ENCODE data around the gene CPD. TPM values are rescaled to one million over a fixed set of nuclear protein-coding genes. Genes with fewer than 3 reads are reported as not detected.
A peak's percentile ranks its signal among the peaks of the same experiment; 100 is the strongest.

The CPD gene
- total RNA-seq, 6 donors from 2014 or later, result 49.4 to 132 (median 104) TPM

- ATAC-seq (ENCODE audit: low FRiP score in 2 of 2) (no peak), DNase-seq (no peak)
- WGBS, 2 donors, result 67 to 75% methylated on average over 2 of the region's 2 CpGs
- Histone ChIP-seq H3K36me3 (peaks cover 0 to 14% (median 4%) of the 10 kb centered on the region in 4 donors), H3K4me1 (peaks cover 20 to 56% (median 38%) of the 10 kb centered on the region in 4 donors), H3K27me3 (no peaks in the 10 kb centered on the region), H3K27ac (peak overlapping the region in 1 of 4 donors; percentile 92), H3K4me3 (peak overlapping the region in 2 of 4 donors; percentile 72 to 95), H3K9me3 (no peaks in the 10 kb centered on the region)
- no peak for TF ChIP-seq EP300 (IDR thresholded peaks at IDR 0.05)
- no peak for TF ChIP-seq POLR2A (IDR thresholded peaks at IDR 0.05)
- TF ChIP-seq CTCF (IDR thresholded peaks at IDR 0.05), result no peak
- TF ChIP-seq POLR2AphosphoS5 (IDR thresholded peaks at IDR 0.05), result no peak
These were observed 2.6 kb downstream of the CPD start for GRCh38 chr17:30381340-30381659.

- DNase-seq, result no peak
- Histone ChIP-seq H3K4me3 (peak overlapping the region in 1 of 4 donors; percentile 7), H3K27me3 (no peaks in the 10 kb centered on the region), H3K36me3 (peaks cover 0 to 25% (median 5%) of the 10 kb centered on the region in 4 donors), H3K9me3 (no peaks in the 10 kb centered on the region), H3K27ac (no peak overlapping the region), H3K4me1 (peaks cover 20 to 46% (median 32%) of the 10 kb centered on the region in 4 donors)
- TF ChIP-seq POLR2AphosphoS5 (IDR thresholded peaks at IDR 0.05) (no peak), POLR2A (IDR thresholded peaks at IDR 0.05) (no peak), EP300 (IDR thresholded peaks at IDR 0.05) (no peak)
- WGBS, 2 donors, result 57 to 68% methylated on average over 1 of the region's 1 CpG
- no peak for ATAC-seq (ENCODE audit: low FRiP score in 2 of 2)
These were observed 3.6 kb downstream of the CPD start for GRCh38 chr17:30382345-30382744.

- H3K9me3 ChIP-seq, result no peaks in the 10 kb centered on the region
- peaks cover 0 to 60% (median 15%) of the 10 kb centered on the region in 4 donors for H3K36me3 ChIP-seq
- H3K4me3 ChIP-seq, result no peak overlapping the region
- H3K27ac ChIP-seq, result no peak overlapping the region
- TF ChIP-seq POLR2A (IDR thresholded peaks at IDR 0.05), result no peak
- TF ChIP-seq EP300 (IDR thresholded peaks at IDR 0.05), result no peak
- TF ChIP-seq POLR2AphosphoS5 (IDR thresholded peaks at IDR 0.05), result no peak
- WGBS, 2 donors, result 97 to 100% methylated on average over 7 to 35 of the region's 35 CpGs
- H3K4me1 ChIP-seq, result peaks cover 0 to 6% (median 0%) of the 10 kb centered on the region in 4 donors
- peak in 1 of 2 donors; percentile 66 for DNase-seq
- H3K27me3 ChIP-seq, result no peaks in the 10 kb centered on the region
- ATAC-seq (ENCODE audit: low FRiP score in 2 of 2), result peak; percentile 11 to 24
These were observed 9.8 kb downstream of the CPD start for GRCh38 chr17:30388321-30389179.

- Histone ChIP-seq H3K27ac (peak overlapping the region in 3 of 4 donors; percentile 4 to 60 (median 8)), H3K36me3 (peaks cover 0 to 60% (median 15%) of the 10 kb centered on the region in 4 donors), H3K4me1 (peaks cover 0 to 4% (median 0%) of the 10 kb centered on the region in 4 donors), H3K27me3 (no peaks in the 10 kb centered on the region), H3K4me3 (no peak overlapping the region), H3K9me3 (no peaks in the 10 kb centered on the region)
- ATAC-seq (ENCODE audit: low FRiP score in 2 of 2), result no peak
- DNase-seq, result no peak
- 79 to 84% methylated on average over 6 of the region's 6 CpGs for whole genome bisulfite sequencing, 2 donors
- TF ChIP-seq POLR2AphosphoS5 (IDR thresholded peaks at IDR 0.05) (no peak), POLR2A (IDR thresholded peaks at IDR 0.05) (no peak), EP300 (IDR thresholded peaks at IDR 0.05) (no peak), CTCF (IDR thresholded peaks at IDR 0.05) (no peak)
These were observed 11.1 kb downstream of the CPD start for GRCh38 chr17:30389756-30390300.

- peaks cover 0 to 4% (median 2%) of the 10 kb centered on the region in 4 donors for H3K4me1 ChIP-seq
- H3K9me3 ChIP-seq, result no peaks in the 10 kb centered on the region
- H3K27me3 ChIP-seq, result no peaks in the 10 kb centered on the region
- TF ChIP-seq POLR2AphosphoS5 (IDR thresholded peaks at IDR 0.05) (no peak), CTCF (IDR thresholded peaks at IDR 0.05) (no peak), EP300 (IDR thresholded peaks at IDR 0.05) (no peak), POLR2A (IDR thresholded peaks at IDR 0.05) (no peak)
- H3K27ac ChIP-seq, result no peak overlapping the region
- DNase-seq, result no peak
- H3K36me3 ChIP-seq, result peaks cover 0 to 43% (median 11%) of the 10 kb centered on the region in 4 donors
- H3K4me3 ChIP-seq, result no peak overlapping the region
- no peak for ATAC-seq (ENCODE audit: low FRiP score in 2 of 2)
- 97 to 100% methylated on average over 2 of the region's 2 CpGs for WGBS, 2 donors
These were observed 12.8 kb downstream of the CPD start for GRCh38 chr17:30391534-30391933.
